GM21447 (cell line): ENCODE data around the gene ARHGAP6.

Experiments
- ATAC-seq: cut with Tn5 transposase; IDR thresholded peaks from one replicate; pipeline ENCODE4 v1.9.1; 2021; ENCODE audit not compliant: unreplicated experiment

Gene ARHGAP6

GRCh38 chrX:11429538-11430085 lies 236.1 kb downstream of the ARHGAP6 start:
- no peak for ATAC-seq

- ATAC-seq = peak; percentile 38
Measured at GRCh38 chrX:11427453-11428071, 238.2 kb downstream of the ARHGAP6 start.

DNA sequence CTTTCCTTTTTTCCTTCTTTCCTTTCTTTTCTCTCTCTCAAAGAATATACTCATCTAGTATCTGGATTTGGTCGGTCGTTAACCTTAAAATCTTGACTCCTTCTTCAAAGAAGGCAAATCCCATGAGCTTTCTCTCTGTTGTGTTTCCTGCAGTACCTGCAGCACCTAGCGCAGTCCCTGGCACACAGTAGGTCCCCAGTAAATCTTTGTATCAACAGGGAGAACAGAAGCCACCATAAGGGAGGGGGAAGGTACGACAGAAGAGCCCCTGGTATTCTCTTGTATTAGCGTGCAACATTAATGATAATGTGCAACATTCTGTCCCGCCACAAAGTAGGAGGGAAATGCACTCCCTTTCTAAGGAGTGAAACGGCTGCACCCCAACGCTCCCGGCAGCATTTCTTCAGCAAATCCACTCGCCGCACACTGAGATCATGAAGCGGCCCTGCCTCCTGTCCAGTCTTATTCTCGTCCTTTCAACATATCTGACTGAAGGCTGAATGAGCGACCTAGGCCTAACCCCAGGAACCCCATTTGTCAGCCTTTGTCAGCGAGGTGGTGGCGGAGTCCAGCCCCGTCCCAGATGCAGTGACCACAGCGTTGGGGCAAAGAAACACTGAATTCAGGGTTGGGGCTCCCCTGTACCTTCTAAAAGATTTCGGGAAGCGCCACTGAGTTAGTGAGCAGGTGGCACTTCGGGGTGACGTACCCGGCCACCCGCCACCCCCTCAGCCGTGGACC lies 238.8 kb downstream of the ARHGAP6 start:
- no peak for ATAC-seq

DNA sequence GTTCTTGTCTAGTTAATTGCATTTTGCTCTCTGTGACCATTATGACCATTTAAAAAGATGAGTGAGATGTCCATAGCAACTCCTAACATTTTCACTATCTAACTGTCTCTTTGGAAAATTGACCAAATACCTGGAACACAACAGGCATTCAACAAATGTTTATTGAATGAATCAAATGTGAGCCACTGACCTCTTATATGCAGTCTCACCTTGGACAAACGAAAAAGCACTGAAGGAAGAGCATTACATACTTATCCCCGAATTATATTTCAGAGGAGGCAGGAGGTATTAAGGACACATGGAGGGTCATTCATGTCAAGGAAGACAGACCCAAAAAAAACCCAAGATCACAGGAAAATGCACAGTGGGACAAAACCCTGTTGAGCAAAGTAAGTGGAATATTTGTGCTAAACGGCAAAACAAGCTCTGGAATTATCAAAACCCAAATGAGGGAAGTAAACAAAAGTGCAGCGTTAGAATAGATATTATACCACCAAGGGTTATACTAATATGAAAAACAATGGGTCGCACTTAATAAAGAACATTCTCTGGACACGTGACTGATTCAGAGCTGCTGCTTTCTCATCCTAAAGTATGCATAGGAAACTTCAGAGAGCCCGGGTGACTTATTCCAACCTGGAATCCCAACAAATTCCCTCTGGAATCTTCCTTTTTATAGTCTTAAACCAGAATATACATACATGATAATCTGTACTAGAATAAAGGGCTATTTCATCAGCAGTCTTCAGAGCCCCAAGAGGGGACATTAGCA lies 240.6 kb downstream of the ARHGAP6 start:
- no peak for ATAC-seq

- ATAC-seq = no peak
Measured at GRCh38 chrX:11423949-11424348, 241.8 kb downstream of the ARHGAP6 start.

DNA sequence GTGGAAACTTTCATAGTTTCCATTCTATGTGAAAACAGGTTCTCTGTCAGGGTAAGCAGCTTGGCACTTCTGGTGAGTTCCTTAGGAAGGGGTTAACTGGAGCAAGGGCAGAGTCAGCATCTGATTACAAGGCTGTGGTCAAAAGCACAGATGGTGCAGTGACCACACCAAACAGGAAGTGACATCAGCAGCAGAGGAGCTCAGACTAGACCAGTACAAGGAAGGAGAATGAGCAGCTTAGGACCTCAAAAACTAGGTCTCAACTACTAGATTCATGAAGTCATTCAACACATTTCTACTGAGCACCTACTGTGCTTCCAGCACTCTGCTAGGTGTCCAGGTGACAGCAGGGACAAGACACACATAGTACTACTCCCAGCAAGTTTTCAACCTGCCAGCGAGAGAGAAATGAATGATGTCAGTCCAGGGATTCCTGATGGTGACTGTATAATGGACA lies 242.3 kb downstream of the ARHGAP6 start:
- peak; percentile 84 for ATAC-seq

- no peak for ATAC-seq
Measured at GRCh38 chrX:11422525-11422857, 243.2 kb downstream of the ARHGAP6 start.

GRCh38 chrX:11421805-11422524 lies 243.8 kb downstream of the ARHGAP6 start:
- no peak for ATAC-seq

DNA sequence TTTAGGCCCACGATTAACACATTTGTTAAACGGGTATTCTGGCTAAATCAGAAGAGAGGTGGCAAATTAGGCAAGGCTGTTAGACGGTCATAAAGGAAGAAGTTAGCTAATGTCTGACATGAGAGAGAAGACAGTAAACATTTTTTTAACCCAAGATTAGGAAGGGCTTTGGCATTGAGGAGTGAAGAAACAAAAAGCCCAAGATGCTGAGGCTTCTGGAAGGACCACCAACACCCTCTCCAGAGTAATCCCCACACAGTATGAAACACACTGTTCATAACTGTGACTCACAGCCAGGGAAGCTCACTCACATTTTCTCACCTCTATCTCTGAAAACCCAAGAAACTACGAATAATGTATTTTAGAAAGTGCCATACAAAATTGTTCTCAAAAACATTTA lies 244.9 kb downstream of the ARHGAP6 start:
- ATAC-seq = no peak

DNA sequence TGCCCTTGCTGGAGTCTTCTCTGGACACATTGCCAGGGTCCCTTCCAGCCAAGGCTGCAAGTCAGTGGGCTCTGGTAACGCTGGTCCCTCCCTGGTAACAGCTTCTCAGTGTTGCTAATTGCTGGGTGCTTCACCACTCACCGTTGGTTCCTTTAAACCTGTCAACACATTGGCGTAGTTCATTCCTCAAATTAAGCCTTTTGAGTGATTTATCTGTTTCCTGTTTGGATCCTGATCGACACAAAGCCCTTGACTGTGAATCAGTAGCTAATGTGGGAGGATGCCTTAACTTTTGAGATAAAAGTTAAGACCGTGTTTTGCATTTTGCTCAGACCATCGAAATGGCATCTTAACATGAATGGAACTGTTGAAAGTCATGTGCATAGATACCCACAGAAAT lies 246.6 kb downstream of the ARHGAP6 start:
- no peak for ATAC-seq

GRCh38 chrX:11416600-11416999 lies 249.1 kb downstream of the ARHGAP6 start:
- no peak for ATAC-seq

GRCh38 chrX:11414091-11414490 lies 251.6 kb downstream of the ARHGAP6 start:
- ATAC-seq = no peak

DNA sequence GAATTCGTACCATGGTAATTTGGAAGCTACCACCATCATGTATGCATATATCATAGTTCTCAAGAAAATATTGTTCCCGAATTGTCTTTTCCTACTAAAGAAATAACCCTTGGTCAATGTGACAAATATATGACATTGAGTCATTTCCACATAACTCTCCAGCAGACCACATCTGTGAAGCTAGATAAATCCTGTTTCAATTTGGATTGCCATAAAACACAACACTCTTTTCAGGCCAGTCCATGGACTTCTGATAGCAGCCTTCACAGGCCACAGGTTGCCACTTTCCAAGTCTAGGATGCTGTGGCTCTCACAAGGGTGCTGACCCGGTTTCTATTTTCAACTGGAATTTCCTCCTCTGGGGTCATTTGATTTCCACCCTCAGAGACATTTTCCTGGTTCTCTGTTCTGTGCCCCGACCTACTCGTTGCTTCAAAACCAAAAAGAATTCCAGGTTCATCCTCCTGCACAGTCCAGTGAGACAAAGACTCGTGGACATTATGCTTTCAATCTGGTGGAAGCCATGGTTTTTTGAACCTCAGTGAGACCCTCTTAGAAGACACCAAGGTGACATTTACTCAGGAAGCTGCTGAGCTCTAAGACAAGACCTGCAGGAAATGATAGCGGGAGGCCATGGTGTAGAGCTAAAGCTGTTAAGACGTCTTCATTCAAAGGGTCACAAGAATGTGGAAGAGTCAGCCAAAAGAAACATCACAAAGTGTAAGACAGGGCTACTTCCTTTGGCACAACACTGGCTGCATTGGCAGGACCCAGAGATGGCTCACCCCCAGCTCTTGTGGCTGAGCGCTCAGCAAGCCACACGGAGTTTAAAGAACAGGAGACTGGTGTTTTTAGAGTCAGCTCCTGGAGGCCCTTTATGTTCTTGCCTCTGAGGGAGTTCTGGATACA lies 252.8 kb downstream of the ARHGAP6 start:
- no peak for ATAC-seq

DNA sequence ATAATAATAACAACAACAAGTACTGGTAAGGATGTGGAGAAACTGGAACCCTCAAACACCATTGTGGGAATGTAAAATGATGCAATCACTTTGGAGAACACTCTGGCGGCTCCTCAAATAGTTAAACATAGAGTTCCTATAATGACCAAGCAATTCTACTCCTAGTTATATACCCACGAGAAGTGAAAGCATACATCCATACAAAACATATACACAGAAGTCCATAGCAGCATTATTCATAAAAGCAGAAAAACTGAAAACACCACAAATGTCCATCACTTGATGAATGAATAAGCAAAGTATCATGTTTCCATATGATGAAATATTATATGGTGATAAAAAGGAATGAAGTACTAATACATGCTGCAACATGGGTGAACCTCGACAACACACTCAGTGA lies 255.8 kb downstream of the ARHGAP6 start:
- no peak for ATAC-seq

DNA sequence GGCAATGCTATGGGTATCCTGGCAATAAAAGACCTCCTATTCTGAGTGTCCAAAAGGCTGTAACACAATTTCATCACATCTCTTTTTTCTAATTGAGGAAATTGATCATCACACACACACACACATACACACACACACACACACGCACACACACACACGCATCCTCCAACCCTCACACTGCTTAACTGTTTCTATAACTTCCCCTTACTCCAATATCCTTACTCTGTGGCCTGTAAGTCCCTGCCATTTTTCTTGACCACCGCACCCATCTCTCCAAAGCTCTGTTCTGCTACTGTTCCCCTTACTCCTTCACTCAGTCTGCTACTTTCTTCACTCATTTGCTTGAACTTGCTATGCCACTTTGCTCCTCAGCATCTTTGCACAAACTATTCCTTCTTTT lies 256.9 kb downstream of the ARHGAP6 start:
- no peak for ATAC-seq

DNA sequence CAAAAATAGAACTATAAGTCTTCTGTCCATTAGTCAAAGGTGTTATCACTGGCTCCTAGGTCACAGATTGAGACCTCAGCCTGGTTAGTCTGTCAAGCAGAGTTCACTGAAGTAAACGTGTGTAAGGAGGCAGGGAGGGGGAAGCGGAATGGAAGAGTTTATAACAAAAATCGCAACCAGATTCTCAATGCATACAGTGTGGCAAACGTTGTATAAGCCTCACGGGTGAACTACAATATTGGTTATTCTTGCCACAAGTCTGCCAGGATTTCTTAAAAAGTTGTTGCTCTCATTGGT lies 257.7 kb downstream of the ARHGAP6 start:
- ATAC-seq = no peak

DNA sequence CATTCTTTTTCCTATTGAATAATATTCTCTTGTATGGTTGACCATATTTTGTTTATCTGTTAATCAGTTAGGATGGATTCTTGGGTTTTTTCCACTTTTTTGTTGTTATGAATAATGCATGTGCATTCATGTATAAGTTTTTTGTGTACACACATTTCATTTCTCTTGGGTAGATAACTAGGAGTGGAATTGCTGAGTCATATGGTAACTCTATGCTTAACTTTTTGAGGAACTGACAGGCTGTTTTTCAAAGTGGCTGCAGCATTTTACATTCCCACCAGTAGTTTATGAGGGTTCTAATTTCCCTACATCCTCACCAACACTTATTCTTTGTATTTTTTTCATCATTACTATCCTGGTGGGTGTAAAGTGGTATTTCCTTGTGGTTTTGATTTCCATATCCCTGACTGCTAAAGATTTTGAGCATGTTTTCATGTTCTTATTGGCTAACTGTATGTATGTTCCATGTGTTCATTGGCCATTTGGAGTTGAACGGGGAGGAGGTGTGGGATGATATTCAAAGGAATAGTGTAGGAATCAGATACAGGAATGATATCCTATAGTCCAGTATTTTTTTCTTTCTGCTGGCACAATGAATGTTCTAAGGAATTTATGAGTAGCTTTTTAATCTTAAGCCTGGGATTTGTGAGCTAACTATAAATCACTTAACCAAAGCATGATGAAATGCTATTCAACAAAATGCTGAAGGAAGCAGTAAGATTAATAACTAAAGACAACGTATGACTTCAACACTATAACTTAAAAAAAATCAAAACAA lies 258.2 kb downstream of the ARHGAP6 start:
- no peak for ATAC-seq

DNA sequence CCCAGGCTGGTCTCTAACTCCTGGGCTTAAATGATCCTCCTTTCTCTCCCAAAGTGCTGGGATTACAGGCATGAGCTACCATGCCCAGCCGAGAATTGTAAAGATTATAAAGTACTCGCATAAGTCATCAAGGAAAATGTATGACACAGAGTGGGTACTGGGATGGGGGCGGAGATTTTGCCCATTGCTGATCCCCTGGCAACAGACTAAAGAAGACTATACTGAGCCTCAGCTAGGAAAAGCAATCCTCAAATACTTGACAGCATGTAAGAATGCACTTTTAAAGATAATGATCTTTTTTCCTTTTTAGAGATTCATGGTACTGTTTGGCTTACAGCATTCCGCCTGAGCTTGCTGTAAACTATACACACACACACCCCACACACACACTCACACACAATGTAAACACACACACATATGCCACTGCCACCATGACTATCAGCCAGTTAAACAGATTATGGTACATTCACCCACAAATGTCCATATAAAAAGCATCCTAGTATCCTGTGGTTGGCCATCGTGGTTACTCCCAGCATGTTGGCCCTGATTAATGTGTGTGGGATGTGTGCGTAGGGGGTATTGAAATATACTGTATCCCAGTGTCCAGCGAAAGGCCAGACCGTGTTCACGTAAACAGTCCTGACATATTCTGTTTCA lies 259.5 kb downstream of the ARHGAP6 start:
- ATAC-seq = no peak

DNA sequence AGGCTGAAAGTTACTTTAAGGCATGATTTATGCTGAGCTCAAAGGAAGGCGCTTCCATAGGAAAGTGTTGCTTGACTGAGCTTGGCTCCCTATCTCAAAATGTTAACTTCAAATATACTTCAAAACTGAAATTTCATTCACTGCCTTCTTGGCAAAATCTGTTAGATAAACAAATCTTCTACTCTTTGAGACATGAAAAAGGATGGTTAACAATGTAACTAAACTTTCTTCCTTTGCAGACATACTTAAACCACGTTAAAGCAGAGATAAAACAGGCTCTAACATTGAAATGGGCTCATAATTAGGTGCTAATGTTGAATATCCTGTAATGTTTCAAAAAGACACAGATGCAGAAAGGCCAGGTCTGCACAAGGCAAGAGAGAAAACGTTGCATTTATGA lies 262.1 kb downstream of the ARHGAP6 start:
- no peak for ATAC-seq
